HG03378 (cell line): ENCODE measurements around the gene SMYD2.
"Not testable (repeated sequence)": the region's sequence is repeated elsewhere in the genome, so short reads cannot be mapped to it uniquely, and the experiment has no call there.

Source experiments
- ATAC-seq: cut with Tn5 transposase; IDR thresholded peaks from one replicate; pipeline ENCODE4 v1.9.1; 2021; ENCODE audit warnings: mild to moderate bottlenecking, moderate library complexity; ENCODE audit not compliant: unreplicated experiment

SMYD2 gene

GRCh38 chr1:214271174-214271858 lies 9.6 kb upstream of the SMYD2 start:
- no peak for ATAC-seq

- no peak for ATAC-seq
Observed at GRCh38 chr1:214271995-214272731, 8.8 kb upstream of the SMYD2 start.

GRCh38 chr1:214272964-214273533 lies 7.9 kb upstream of the SMYD2 start:
- no peak for ATAC-seq

GRCh38 chr1:214275700-214276099 lies 5.3 kb upstream of the SMYD2 start:
- ATAC-seq = not testable (repeated sequence)

GRCh38 chr1:214276786-214277185 lies 4.2 kb upstream of the SMYD2 start:
- no peak for ATAC-seq

- no peak for ATAC-seq
Observed at GRCh38 chr1:214277704-214278635, 3.0 kb upstream of the SMYD2 start.

GRCh38 chr1:214280386-214281020 lies 456 bp upstream of the SMYD2 start:
- ATAC-seq = peak; percentile 42

- ATAC-seq = peak; percentile 33
Observed at GRCh38 chr1:214281720-214282629, 1.0 kb downstream of the SMYD2 start.

- ATAC-seq = no peak
Observed at GRCh38 chr1:214282630-214283242, 1.8 kb downstream of the SMYD2 start.

GRCh38 chr1:214285610-214286440 lies 4.9 kb downstream of the SMYD2 start:
- ATAC-seq = no peak

- no peak for ATAC-seq
Observed at GRCh38 chr1:214287884-214288283, 6.9 kb downstream of the SMYD2 start.

GRCh38 chr1:214289574-214290272 lies 8.8 kb downstream of the SMYD2 start:
- ATAC-seq = no peak

- ATAC-seq = no peak
Observed at GRCh38 chr1:214290424-214291037, 9.6 kb downstream of the SMYD2 start.

GRCh38 chr1:214292322-214292721 lies 11.4 kb downstream of the SMYD2 start:
- no peak for ATAC-seq

GRCh38 chr1:214295934-214296333 lies 15.0 kb downstream of the SMYD2 start:
- no peak for ATAC-seq

- no peak for ATAC-seq
Observed at GRCh38 chr1:214296860-214297745, 16.1 kb downstream of the SMYD2 start.
